ENCODE measurements around the gene PRR15.
"Not testable (repeated sequence)": the region's sequence is repeated elsewhere in the genome, so short reads cannot be mapped to it uniquely, and the experiment has no call there.

Gene PRR15, protein sequence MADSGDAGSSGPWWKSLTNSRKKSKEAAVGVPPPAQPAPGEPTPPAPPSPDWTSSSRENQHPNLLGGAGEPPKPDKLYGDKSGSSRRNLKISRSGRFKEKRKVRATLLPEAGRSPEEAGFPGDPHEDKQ

DNA sequence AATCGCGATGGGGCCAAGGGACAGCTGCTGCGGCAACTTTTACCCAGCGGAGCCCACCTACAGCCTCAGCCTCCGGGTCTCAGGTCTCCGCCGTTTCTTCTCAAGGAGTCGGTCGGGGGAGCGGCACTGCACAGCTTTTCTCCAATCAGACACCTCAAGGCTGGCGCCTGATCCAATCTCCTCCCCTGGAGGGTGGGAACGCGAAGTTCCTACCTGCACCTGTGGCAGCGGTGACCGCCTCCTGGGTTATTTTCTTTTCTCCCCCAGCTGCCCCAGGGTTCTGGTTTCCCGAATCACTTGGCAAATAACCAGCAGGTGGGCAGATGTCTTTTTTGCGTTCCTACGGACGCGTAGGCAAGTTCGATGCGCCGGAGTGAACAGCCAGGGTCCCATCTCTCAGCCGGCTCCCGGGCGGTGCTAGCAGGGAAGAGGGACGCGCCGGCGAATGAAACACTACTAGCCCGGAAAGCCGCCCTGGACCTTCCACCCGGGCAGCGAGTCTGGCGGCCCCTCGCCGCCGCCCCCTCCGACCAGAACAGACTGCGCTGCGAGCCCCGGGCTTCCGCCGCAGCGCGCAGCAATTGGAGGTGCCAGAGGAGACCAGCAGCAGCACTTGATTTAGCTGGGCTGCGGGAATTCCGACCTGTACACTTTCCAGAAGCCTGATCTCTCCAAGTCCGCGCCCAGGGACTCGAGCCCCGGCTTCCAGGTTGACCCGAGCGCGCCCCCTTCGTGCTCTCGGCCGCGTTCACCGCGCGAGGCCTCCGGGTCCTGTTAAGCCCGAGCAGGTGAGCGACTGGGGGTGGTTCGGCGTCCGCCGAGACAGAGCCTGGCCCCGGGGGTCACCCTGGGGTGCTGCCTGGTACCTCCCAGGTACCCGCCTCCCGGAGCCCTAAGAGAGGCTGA, at the start of gene PRR15:
TSS of gene PRR15 (plus strand) at position 246 of the 906 bp plus-strand sequence. CDS start 2,495 bp downstream, outside the sequence.
- no peak for DNase-seq

GRCh38 chr7:29516491-29516890, 47.1 kb upstream of the PRR15 start:
- no peak for DNase-seq

GRCh38 chr7:29518616-29519015, 45.0 kb upstream of the PRR15 start:
- no peak for DNase-seq

- no peak for DNase-seq
Measured at GRCh38 chr7:29523728-29524127, 39.9 kb upstream of the PRR15 start.

GRCh38 chr7:29527505-29528108, 36.0 kb upstream of the PRR15 start:
- no peak for DNase-seq

DNA sequence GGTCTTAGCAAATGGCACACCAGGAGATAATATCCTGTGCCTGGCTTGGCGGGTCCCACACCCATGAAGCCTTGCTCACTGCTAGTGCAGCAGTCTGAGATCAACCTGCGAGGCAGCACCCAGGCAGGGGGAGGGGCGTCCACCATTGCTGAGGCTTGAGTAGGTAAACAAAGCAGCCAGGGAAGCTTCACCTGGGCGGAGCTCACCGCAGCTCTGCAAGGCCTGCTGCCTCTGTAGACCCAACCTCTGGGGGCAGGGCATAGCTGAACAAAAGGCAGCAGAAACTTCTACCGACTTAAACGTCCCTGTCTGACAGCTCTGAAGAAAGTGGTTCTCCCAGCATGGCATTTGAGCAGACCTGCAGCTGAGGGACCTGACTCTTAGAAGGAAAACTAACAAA, 35.1 kb upstream of the PRR15 start:
- DNase-seq = not testable (repeated sequence)

- no peak for DNase-seq
Measured at GRCh38 chr7:29538389-29538788, 25.2 kb upstream of the PRR15 start.

- no peak for DNase-seq
Measured at GRCh38 chr7:29539471-29539870, 24.2 kb upstream of the PRR15 start.

DNA sequence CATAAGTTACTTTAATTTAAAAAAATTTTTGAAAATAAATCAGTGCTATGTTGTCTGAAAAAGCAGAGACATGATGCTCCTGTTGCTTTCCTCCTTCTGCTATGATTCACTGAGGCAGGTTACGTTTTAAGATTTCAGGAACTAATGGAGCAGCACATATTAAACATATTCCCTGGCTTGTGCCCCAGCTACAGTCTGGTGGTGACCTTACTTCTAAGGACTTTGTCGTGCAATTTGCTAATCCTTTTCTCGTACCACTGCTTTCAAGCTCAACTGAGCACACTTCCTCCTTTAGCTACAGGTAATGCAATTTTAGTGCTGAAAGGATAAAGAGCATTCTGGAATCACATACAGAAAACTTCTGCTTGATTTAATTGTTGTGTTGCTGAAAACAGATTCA, 16.2 kb upstream of the PRR15 start:
- no peak for DNase-seq

DNA sequence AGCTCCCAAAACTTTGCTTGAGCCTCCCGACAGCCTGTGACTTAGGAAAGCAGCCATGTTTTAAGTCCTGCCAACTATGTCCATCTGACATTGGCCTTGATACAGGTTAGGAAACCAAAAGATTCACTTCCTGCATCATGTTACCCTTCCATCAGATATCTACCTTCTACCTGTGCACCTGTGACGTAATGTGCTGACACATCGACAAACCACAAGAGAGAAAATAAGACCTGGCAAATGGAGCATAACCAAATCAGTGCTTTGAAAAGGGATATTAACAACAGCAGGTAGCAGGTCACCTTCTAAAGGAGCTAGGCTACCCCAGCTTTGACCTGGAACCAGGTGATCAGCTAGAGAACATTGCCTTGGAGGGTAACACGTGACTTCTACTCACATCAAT, 14.8 kb upstream of the PRR15 start:
- DNase-seq = no peak

DNA sequence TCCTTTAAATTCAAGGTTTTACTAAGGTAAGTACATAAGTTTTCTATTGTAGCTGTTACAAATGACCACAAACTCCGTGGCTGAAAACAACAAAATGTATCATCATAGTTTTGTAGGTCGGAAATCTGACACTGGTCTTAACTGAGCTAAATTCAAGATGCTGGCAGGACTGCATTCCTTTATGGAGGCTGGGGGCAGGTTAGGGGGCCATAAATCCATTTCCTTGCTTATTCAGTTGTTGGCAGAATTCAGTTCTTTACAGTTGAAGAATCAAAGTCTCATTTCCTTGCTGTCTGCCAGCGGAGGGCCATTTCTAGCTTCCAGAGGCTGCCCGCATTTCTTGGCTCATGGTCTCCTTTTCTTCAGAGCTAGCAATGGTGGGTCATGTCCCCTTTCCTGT, 11.2 kb upstream of the PRR15 start:
- no peak for DNase-seq

GRCh38 chr7:29555061-29555460, 8.6 kb upstream of the PRR15 start:
- DNase-seq = no peak

GRCh38 chr7:29556405-29557195, 7.0 kb upstream of the PRR15 start:
- DNase-seq = no peak

- peak; percentile 19 for DNase-seq
Measured at GRCh38 chr7:29557954-29558353, 5.7 kb upstream of the PRR15 start.

DNA sequence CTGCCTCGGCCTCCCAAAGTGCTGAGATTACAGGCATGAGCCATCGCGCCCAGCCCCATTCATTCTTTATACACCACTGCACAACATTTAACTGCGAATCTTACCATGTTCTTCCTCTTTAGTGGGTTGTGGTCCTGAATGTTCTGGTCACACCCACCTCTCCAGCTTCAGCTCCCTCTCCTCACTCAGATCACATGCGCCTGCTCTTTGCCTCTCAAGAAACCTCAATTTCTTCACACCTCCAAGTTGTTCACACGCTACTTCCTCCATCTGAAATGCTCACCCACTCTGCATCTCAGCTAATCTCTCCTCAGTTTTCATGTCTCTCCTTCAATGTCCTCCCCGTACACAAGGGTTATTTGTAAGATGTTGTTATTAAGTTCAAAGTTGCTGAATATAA, 2.4 kb upstream of the PRR15 start:
- no peak for DNase-seq

DNA sequence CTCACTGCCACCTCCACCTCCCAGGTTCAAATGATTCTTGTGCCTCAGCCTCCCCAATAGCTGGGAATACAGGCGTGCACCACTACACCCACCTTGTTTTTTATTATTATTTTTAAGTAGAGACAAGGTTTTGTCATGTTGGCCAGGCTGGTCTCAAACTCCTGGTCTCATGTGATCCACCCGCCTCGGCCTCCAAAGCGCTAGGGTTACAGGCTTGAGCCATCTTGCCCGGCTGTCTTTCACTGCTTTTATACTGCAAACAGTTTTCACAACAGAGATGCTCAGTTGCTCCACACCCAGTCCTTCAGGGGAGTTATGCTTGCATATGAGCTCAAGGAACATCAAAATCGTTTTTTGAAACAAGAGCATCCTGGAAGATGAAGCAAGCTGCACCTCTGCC, 1.3 kb upstream of the PRR15 start:
- no peak for DNase-seq

- no peak for DNase-seq
Measured at GRCh38 chr7:29564496-29565223, 1.0 kb downstream of the PRR15 start.

DNA sequence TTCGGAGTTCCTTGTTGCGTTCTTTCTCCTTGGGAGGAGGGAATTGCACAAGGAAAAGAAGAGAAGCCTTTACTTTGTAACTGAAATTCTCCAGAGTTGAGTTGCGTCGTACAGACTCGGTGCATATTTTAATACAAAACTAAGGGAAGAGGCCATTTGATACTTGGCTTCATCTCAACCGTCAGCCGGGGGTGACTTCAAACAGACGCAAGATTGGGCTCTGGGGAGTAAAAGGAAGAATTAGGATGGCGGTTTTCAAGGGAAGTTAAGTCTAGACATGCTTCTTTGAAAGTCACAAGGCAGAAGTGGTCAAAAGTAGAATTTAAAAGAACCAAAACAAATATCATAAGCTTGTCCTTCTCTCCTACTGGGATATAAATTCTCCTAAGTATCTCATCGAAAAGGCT, 1.6 kb downstream of the PRR15 start:
- DNase-seq = no peak

DNA sequence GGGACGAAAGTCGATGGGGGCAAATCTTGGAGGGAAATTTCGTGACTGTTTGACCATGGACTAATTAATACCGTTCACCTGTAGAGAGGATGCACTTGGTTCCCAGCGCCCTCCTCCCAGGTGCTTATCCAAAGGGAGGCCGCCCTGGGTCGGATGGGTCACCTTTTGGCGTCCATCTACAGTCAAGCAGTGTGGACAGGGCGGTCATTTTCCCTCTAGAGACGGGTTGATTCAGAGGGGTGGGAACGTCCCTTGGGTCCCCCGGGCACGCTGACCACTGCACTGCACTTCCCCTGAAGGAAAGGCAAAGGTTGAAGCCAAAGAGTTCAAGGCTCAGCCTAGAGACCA, 2.0 kb downstream of the PRR15 start:
- DNase-seq = no peak

DNA sequence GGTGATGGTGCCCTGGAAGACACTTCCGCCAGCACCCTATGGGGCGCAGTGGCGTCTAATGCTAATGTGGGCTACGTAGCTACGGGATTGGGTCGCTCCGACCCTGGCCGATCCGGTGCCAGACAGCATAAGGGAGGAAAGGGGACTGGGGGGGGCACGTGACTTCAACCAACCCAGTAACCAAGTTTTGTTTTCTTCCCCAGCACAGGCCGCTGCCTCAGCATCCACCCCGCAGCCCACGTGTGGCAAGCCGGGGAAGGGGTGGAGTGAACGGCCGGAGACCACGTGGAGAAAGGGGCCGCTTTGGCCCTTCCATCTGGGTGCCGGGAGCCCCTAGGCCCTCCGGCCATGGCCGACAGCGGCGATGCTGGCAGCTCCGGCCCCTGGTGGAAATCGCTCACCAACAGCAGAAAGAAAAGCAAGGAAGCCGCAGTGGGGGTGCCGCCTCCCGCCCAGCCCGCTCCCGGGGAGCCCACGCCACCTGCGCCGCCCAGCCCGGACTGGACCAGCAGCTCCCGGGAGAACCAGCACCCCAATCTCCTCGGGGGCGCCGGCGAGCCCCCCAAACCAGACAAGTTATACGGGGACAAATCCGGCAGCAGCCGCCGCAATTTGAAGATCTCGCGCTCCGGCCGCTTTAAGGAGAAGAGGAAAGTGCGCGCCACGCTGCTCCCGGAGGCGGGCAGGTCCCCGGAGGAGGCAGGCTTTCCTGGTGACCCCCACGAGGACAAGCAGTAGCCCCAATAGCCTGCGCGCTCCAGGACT, 2.5 kb downstream of the PRR15 start:
- no peak for DNase-seq

GRCh38 chr7:29567174-29567573, 3.5 kb downstream of the PRR15 start:
- DNase-seq = no peak

GRCh38 chr7:29569648-29570047, 6.0 kb downstream of the PRR15 start:
- DNase-seq = no peak

Data from CD4-positive, alpha-beta T cell treated with Interferon gamma for 1 hour (primary cell).